Hippocampal formation (tissue), 2 donors: ENCODE results near the gene PNMA5.

Experiments used
- DNase-seq, 2 donors: peaks; one replicate each; lab custom pipeline; 2025; lab: John Stamatoyannopoulos, UW

Gene PNMA5

DNA sequence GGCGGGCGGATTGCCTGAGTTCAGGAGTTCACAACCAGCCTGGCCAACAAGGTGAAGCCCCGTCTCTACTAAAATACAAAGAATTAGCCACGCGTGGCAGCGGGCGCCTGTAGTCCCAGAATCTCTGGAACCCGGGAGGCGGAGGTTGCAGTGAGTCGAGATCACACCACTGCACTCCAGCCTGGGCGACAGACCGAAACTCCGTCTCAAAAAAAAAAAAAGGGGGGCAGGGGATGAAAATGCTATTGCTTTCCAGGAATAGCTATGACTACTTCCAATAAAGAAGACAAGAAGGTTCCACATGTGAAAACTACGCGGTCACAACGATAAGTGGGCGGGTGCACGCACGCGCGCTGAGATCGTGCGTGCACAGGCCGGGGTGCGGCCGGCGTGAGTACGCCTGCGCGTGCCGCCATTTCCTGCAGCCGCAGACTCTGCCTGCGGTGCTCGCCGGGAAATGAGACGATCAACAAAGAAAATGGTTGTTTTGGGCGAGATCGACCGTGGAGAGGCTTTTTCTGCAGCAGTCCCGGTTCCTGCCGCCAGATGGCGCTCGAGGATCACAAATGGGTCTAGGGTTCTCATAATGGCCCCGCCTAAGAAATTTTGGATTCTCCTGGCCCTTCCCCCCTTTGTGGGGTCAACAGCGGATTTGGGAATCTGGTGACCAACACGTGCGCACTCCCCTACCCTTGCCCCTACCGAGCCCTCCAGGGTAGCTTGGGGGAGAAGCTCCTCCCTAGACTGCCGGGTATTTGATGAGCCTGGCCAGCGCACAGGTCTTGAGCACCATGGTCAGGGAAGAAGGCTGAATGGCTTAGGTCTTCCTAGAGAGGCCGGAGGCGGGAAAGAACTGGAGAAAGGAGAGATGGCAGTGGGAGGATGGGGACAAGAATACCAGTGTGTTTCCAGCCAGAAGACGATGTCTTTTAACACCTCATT is 35.1 kb downstream of the PNMA5 start:
- peak; percentile 66 to 76 for DNase-seq

DNA sequence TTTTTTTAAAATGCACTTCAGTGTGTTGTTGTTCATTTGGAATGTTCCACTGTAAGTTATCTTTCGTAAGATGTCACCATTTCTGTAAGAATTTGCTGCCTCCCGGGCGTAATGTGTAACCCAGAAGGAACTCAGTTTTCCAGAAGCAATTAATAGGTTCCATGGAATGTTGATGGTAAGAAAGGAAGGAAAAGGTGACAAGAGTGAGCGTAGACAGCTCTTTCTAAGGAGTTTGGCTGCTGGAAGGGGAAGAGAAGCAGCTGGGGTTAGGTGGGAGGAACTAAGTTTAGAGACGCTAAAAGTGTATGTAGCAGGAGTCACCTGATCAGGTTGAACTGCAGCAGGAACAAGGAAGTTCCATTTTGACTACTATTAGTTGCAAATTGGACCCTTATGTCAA is 35.9 kb downstream of the PNMA5 start:
- DNase-seq: peak in 1 of 2 donors; percentile 10

DNA sequence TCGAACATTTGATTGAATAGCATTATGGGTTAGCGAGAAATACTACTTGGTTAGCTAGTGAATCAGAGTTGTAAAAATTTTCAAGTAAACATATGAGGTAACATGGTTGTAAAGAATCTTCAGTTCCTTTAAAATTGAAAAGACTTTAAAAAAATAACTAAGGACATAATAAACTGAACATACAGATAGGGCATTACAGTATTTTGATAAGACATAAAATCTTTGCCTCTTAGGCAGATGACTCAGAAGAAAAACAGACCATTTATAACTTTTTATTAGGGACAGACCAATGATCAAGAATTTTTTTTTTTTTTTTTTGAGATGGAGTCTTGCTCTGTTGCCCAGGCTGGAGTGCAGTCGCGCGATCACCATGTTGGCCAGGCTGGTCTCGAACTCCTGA is 43.1 kb downstream of the PNMA5 start:
- DNase-seq: no peak

DNA sequence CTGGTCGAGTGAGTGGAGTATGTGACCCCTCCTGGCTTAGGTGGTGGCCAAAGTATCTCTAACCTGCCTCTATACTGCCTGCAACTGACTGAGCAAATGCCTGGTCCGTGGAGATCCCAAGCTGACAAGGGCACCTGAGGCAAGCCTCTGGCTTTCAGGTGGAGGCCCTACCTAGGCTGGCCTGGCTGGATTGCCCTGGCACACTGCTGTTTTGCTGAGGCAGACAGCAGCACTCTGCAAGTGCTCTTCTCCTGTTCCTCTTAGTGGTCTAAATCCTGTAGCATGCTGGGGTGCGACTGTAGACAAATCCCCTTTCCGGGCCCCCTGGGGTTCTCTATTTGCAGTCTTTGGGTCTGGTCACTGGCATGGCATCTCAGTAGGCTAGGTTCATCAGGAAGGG is 44.8 kb downstream of the PNMA5 start:
- DNase-seq: no peak

DNA sequence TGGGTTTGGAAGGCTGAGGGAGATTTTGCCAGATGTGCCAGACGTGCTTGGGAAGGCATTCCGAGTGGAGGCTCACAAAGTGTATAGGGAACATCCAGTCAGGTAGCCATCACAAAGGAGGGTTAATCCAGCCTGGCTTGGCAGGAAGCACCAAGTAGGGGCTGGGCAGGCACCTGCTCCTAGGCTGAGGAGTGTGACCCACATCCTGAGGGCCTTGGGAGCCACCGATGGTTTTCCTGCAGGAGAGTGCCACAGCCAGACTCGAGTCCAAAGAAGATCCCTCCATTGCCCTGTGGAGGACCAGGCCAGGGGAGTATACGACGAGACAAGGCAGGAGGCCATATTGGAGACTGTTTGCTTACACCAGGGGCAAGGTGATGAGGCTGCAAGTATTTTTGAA is 47.2 kb downstream of the PNMA5 start:
- DNase-seq: no peak

DNA sequence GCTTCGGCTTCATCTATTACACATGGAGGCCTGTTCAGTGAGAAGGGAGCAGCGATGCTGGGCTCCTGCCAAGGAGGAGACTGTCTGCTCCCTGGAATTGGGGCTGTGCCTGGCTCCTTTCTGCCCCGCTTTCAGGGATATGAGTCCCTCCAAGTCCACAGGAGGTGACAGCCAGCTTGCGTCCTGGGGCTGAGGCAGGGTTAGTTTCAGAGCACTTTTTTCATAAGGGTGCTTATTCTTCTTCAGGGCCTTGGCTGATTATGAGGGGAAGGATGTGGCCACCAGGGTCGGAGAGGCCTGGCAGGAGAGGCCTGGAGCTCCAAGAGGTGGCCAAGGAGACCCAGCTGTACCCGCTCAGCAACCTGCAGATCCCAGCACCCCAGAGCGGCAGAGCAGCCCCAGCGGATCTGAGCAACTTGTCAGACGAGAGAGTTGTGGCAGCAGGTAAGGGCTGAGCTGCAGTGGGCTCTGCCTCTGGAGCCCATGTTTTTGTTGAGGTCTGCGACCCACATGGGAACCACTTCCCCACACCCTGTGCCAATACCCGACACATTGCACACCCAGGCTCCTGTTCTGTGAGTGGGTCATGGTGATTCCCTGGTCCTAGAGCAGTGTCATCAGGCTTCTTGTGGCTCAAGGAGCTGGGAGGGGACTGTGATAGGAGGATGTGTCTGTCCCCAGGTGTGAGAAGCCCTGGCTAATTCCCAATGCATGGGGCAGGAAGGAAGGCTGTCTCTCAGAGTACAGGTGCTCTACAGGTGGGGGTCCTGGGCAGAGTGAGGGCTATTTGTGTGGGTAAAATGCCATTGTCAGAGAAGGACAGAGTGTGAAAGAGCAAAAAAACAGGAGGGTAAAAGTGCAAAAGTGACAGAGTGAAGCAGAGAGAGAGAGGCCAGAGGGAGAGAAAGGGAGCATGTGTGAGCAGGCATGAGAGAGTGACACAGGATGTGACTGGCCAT is 48.6 kb downstream of the PNMA5 start:
- no peak for DNase-seq

DNA sequence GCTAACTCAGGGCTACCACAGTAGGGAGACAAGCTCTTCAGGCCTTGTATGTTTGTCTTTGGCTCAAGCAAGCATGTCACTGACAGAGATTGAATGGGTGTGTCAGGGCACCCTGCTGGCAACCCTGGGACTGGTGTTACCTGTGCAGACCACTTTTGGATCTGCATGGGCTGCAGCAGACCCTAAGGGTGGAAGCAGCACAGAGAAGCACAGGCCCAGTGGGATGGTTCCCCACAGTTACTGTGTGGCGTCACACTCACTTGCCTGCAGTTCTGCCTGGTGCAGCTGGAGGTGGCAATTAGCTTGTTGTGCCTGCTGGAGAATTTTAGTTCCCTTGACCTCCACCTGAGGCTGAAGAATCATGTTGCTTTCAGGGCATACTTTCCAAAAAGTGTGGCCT is 50.1 kb downstream of the PNMA5 start:
- no peak for DNase-seq

DNA sequence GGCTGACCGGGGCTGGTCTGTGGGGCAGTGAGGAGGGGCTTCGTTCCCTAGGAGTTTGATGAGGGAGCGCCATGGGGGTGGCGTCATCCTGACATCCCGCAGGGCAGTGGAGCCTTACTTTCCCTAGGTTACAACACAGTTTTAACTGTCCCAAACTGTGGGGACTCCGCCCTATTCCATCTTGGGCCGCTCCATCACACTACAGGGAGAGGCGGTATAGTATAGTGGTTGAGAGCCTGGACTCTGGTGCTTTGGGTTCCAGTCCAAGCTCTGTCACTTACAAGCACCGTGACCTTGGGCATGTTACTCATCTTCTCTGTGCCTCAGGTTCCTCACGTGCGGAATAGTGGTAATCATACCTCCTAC is 51.9 kb downstream of the PNMA5 start:
- no peak for DNase-seq

DNA sequence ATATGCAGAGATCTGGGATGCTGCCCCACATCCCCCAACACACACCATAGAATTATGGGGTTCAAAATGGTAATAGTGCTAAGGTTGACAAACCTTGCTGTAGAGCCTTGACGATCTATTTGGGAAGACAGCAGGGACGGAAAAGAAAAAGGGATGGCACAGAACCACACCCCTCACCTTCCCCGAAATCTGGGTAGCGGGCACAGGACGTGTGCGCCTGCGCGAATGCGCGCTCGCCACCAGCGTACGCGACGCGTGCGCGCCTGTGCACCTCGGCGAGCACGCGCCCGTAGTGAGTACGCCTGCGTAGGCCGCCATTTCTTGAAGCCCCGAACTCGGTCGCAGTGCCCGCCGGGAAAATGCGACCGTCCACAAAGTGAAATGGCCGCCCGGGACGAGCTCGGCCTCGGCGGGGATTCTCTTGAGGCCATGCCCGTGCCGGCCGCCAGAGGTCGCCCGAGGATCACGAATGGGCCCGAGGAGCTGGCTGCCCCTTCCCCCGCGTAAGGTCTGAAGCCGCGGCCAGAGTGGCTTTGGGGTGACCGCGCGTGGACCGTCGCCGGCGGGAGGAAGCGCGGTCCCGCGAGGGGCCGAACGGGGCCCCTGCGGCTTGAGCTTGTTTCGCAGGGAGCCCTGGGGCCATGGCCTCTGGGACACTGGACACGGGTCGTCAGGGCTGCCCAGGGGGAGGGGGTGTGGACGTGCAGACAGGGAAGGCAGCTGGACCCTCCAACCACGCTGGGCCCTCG is 52.4 kb downstream of the PNMA5 start:
- DNase-seq: peak; percentile 74 to 79
